Kidney epithelial cell (primary cell): ENCODE results near the gene SSC4D. TPM values are rescaled to one million over a fixed set of nuclear protein-coding genes. Genes with fewer than 3 reads are reported as not detected.
"Not testable (repeated sequence)": the region's sequence is repeated elsewhere in the genome, so short reads cannot be mapped to it uniquely, and the experiment has no call there.

Experiments used
- DNase-seq: peaks from one replicate; pipeline ENCODE4 v3.0.0-alpha.2; 2010; ENCODE audit warnings: low read depth
- H3K27me3 ChIP-seq: 2 replicates; pipeline ENCODE4 v1.6.0; 2011; ENCODE audit warnings: low read length; ENCODE audit not compliant: control insufficient read depth, insufficient read depth
- H3K36me3 ChIP-seq: 2 replicates; pipeline ENCODE4 v1.5.1; 2011; ENCODE audit warnings: low read length; ENCODE audit not compliant: control insufficient read depth, insufficient read depth
- H3K4me3 ChIP-seq: 2 replicates; pipeline ENCODE4 v1.5.1; 2011; ENCODE audit warnings: low read depth, mild to moderate bottlenecking, control low read depth, low read length
- CTCF ChIP-seq: IDR thresholded peaks from 2 replicates; pipeline ENCODE4 v1.5.1; 2011; ENCODE audit warnings: mild to moderate bottlenecking, moderate library complexity, low read length, control low read depth, inconsistent platforms; ENCODE audit not compliant: insufficient read depth, poor library complexity, severe bottlenecking
- total RNA-seq: library from RNA; depleted of rRNA; stranded (reverse); fragments of >200 nt; gene quantifications from 2 replicates; pipeline ENCODE4 v1.2.3, GENCODE V29; 2015

Gene SSC4D
- total RNA-seq, 1 donor from 2014 or later: 6.4 TPM

GRCh38 chr7:76372984-76373833 is 36.3 kb downstream of the SSC4D start:
- no peaks in the 10 kb centered on the region for H3K36me3 ChIP-seq
- DNase-seq: peak; percentile 69
- no peak overlapping the region for H3K4me3 ChIP-seq
- TF ChIP-seq CTCF: no peak
- no peaks in the 10 kb centered on the region for H3K27me3 ChIP-seq

- no peak for TF ChIP-seq CTCF
- Histone ChIP-seq H3K36me3 (no peaks in the 10 kb centered on the region), H3K27me3 (no peaks in the 10 kb centered on the region), H3K4me3 (no peak overlapping the region)
- no peak for DNase-seq
Measured at GRCh38 chr7:76371396-76371795, 38.1 kb downstream of the SSC4D start.

GRCh38 chr7:76369018-76369417 is 40.5 kb downstream of the SSC4D start:
- no peaks in the 10 kb centered on the region for H3K27me3 ChIP-seq
- H3K4me3 ChIP-seq: no peak overlapping the region
- no peak for TF ChIP-seq CTCF
- H3K36me3 ChIP-seq: no peaks in the 10 kb centered on the region
- DNase-seq: no peak

GRCh38 chr7:76368190-76368589 is 41.3 kb downstream of the SSC4D start:
- no peak for TF ChIP-seq CTCF
- H3K36me3 ChIP-seq: no peaks in the 10 kb centered on the region
- H3K27me3 ChIP-seq: no peaks in the 10 kb centered on the region
- H3K4me3 ChIP-seq: no peak overlapping the region
- DNase-seq: no peak

GRCh38 chr7:76364198-76364584 is 45.3 kb downstream of the SSC4D start:
- Histone ChIP-seq H3K4me3 (no peak overlapping the region), H3K27me3 (no peaks in the 10 kb centered on the region), H3K36me3 (no peaks in the 10 kb centered on the region)
- TF ChIP-seq CTCF: no peak
- DNase-seq: peak; percentile 56

GRCh38 chr7:76363754-76364153 is 45.7 kb downstream of the SSC4D start:
- H3K4me3 ChIP-seq, H3K27me3 ChIP-seq, DNase-seq, H3K36me3 ChIP-seq: not testable (repeated sequence)
